SK-N-SH treated with all-trans-retinoic acid at 6 μM for 48 hours (cell line): Measurements from ENCODE around the gene KIAA0825.

Experiments used
- ARNTL ChIP-seq: fragments of 450-650 bp; formaldehyde crosslinking; IDR thresholded peaks from 2 replicates; pipeline ENCODE4 v1.5.0; 2020; ENCODE audit warnings: low read depth, mild to moderate bottlenecking, moderate library complexity, borderline replicate concordance
- BACH2 ChIP-seq: fragments of 250-450 bp; sonication (Bioruptor Pico); IDR thresholded peaks from 2 replicates; pipeline ENCODE4 v1.9.0; 2021; ENCODE audit warnings: mild to moderate bottlenecking, borderline replicate concordance
- CSDC2 ChIP-seq: fragments of 250-450 bp; sonication (Bioruptor Pico); IDR thresholded peaks from 2 replicates; pipeline ENCODE4 v1.5.0; 2020; ENCODE audit warnings: mild to moderate bottlenecking, moderate library complexity
- CSRNP3 ChIP-seq: fragments of 250-450 bp; sonication (Bioruptor Pico); IDR thresholded peaks from 2 replicates; pipeline ENCODE4 v1.5.1; 2021; ENCODE audit warnings: mild to moderate bottlenecking, moderate library complexity
- GLIS3 ChIP-seq: fragments of 250-450 bp; sonication (Bioruptor Pico); IDR thresholded peaks from 2 replicates; pipeline ENCODE4 v1.5.0; 2020; ENCODE audit warnings: mild to moderate bottlenecking, moderate library complexity
- PATZ1 ChIP-seq: fragments of 250-450 bp; sonication (Bioruptor Pico); IDR thresholded peaks from 2 replicates; pipeline ENCODE4 v1.8.0; 2020; ENCODE audit warnings: mild to moderate bottlenecking, moderate library complexity, borderline replicate concordance
- POU6F1 ChIP-seq: fragments of 250-450 bp; sonication (Bioruptor Pico); IDR thresholded peaks from 2 replicates; pipeline ENCODE4 v1.8.0; 2021; ENCODE audit warnings: low read depth, mild to moderate bottlenecking, moderate library complexity, borderline replicate concordance
- PPARA ChIP-seq: fragments of 250-450 bp; sonication (Bioruptor Pico); IDR thresholded peaks from 2 replicates; pipeline ENCODE4 v1.5.0; 2020; ENCODE audit warnings: mild to moderate bottlenecking, borderline replicate concordance
- RARB ChIP-seq: fragments of 250-450 bp; sonication (Bioruptor Pico); IDR thresholded peaks from 2 replicates; pipeline ENCODE4 v1.8.0; 2021; ENCODE audit warnings: mild to moderate bottlenecking, moderate library complexity
- SNAI2 ChIP-seq: fragments of 250-450 bp; sonication (Bioruptor Pico); IDR thresholded peaks from 2 replicates; pipeline ENCODE4 v1.5.0; 2020; ENCODE audit warnings: mild to moderate bottlenecking, moderate library complexity
- TSHZ2 ChIP-seq: fragments of 250-450 bp; sonication (Bioruptor Pico); IDR thresholded peaks from 2 replicates; pipeline ENCODE4 v1.5.0; 2020; ENCODE audit warnings: mild to moderate bottlenecking, moderate library complexity
- ZC3H10 ChIP-seq: fragments of 250-450 bp; sonication (Bioruptor Pico); IDR thresholded peaks from 2 replicates; pipeline ENCODE4 v1.5.1; 2021; ENCODE audit warnings: mild to moderate bottlenecking, moderate library complexity
- ZFP3 ChIP-seq: fragments of 250-450 bp; sonication (Bioruptor Pico); IDR thresholded peaks from 2 replicates; pipeline ENCODE4 v1.5.0; 2020; ENCODE audit warnings: mild to moderate bottlenecking, moderate library complexity
- ZFP30 ChIP-seq: fragments of 450-650 bp; formaldehyde crosslinking; IDR thresholded peaks from 2 replicates; pipeline ENCODE4 v1.5.0; 2022; ENCODE audit warnings: mild to moderate bottlenecking, moderate library complexity

GRCh38 chr5:94499806-94500205 lies 118.6 kb downstream of the KIAA0825 start:
- no peak for TF ChIP-seq RARB (CRISPR knock-in tag)
- TF ChIP-seq PATZ1 (CRISPR knock-in tag), result no peak
- no peak for TF ChIP-seq BACH2 (CRISPR knock-in tag)
- no peak for TF ChIP-seq ZFP30 (CRISPR knock-in tag)
- TF ChIP-seq ZFP3 (CRISPR knock-in tag), result no peak
- TF ChIP-seq ARNTL (CRISPR knock-in tag), result no peak
- TF ChIP-seq GLIS3 (CRISPR knock-in tag), result no peak
- TF ChIP-seq CSDC2, result no peak
- TF ChIP-seq SNAI2 (CRISPR knock-in tag), result no peak
- no peak for TF ChIP-seq PPARA (CRISPR knock-in tag)
- TF ChIP-seq CSRNP3 (CRISPR knock-in tag), result no peak
- no peak for TF ChIP-seq POU6F1 (CRISPR knock-in tag)
- no peak for TF ChIP-seq ZC3H10 (CRISPR knock-in tag)
- no peak for TF ChIP-seq TSHZ2 (CRISPR knock-in tag)
